Kidney (tissue), 14 donors: ENCODE results near the gene KRT33B. TPM values are rescaled to one million over a fixed set of nuclear protein-coding genes. Genes with fewer than 3 reads are reported as not detected.

Source experiments
- DNase-seq, 5 donors: peaks; one replicate each; pipeline ENCODE4 v3.0.0-alpha.2; 2013 to 2020
- FAIRE-seq: peaks from 2 replicates; lab custom pipeline; 2012; peaks lifted over from hg19 to GRCh38; lab: Jason Lieb, UNC
- H3K27ac ChIP-seq, 2 donors: one replicate each; pipeline ENCODE4 v1.7.0; 2013; ENCODE audit warnings: low read depth in 2 of 2, low read length in 2 of 2, inconsistent platforms in 1 of 2
- H3K27me3 ChIP-seq: one replicate; pipeline ENCODE4 v1.7.1; 2013; ENCODE audit warnings: low read length, inconsistent platforms; ENCODE audit not compliant: control insufficient read depth, insufficient read depth
- H3K36me3 ChIP-seq, 3 donors: one replicate each; pipeline versions ENCODE4 v1.7.0 to v1.7.1; 2013; ENCODE audit warnings: low read length in 3 of 3, control low read depth in 1 of 3, inconsistent platforms in 1 of 3; ENCODE audit not compliant: insufficient read depth in 3 of 3, control insufficient read depth in 2 of 3
- H3K4me1 ChIP-seq, 3 donors: one replicate each; pipeline versions ENCODE4 v1.7.0 to v1.7.1; 2013; ENCODE audit warnings: low read length in 3 of 3, inconsistent platforms in 1 of 3, low read depth in 1 of 3; ENCODE audit not compliant: control insufficient read depth in 2 of 3, insufficient read depth in 2 of 3
- H3K4me3 ChIP-seq, 3 donors: one replicate each; pipeline versions ENCODE4 v1.7.0 to v1.8.1; 2013; ENCODE audit warnings: low read length in 3 of 3, control low read depth in 1 of 3, inconsistent platforms in 1 of 3
- H3K9ac ChIP-seq, 3 donors: one replicate each; pipeline versions ENCODE4 v1.7.0 to v1.7.1; 2013; ENCODE audit warnings: low read length in 3 of 3, control low read depth in 1 of 3, inconsistent platforms in 1 of 3
- H3K9me3 ChIP-seq, 3 donors: one replicate each; pipeline versions ENCODE4 v1.7.0 to v1.7.1; 2013; ENCODE audit warnings: low read length in 3 of 3, control low read depth in 1 of 3, inconsistent platforms in 1 of 3; ENCODE audit not compliant: control insufficient read depth in 2 of 3, insufficient read depth in 1 of 3
- CTCF ChIP-seq: IDR thresholded peaks from 3 replicates; pipeline ENCODE4 v1.5.1; 2012; ENCODE audit warnings: mild to moderate bottlenecking, moderate library complexity, borderline replicate concordance; ENCODE audit not compliant: insufficient read depth; ENCODE audit errors: extremely low read depth
- intact Hi-C: fragments of 100-400 bp; cut with DNase I; formaldehyde crosslinking; loops from one replicate; pipeline ENCODE4 v1.11.1; 2022
- polyA plus RNA-seq: library from polyadenylated mRNA; stranded (reverse); fragments of 350-450 nt; fragmentation: Illumina TruSeq; extraction: RNeasy Lipid Tissue Mini Kit (QIAGEN cat#74804); gene quantifications from one replicate; pipeline ENCODE4 v1.2.3, GENCODE V29; 2014; ENCODE audit warnings: low read depth, low replicate concordance; ENCODE audit not compliant: insufficient read depth
- total RNA-seq: library from RNA; stranded (reverse); fragmentation: NEBNext Ultra II Directional; extraction: Animal tissue kit (Norgen Biotek cat#: 25700); gene quantifications from one replicate; pipeline ENCODE4 v1.2.1, GENCODE V29; 2021
- donor health status: control.
- donor health status: control.
- donor health status: control.
- donor health status: control.
- donor health status: control.
- donor health status: DM: yes; HTN: yes; CAD: no.
- donor health status: Normal renal cell carcinoma (clear cell type).

KRT33B gene
- total and polyA plus RNA-seq, 2 donors from 2014 or later = not detected

GRCh38 chr17:41333098-41333497 is 36.5 kb downstream of the KRT33B start:
- FAIRE-seq = no peak

GRCh38 chr17:41332239-41332638 is 37.4 kb downstream of the KRT33B start:
- no peak for TF ChIP-seq CTCF
- Histone ChIP-seq H3K9ac (no peak overlapping the region), H3K27ac (no peak overlapping the region), H3K4me3 (no peak overlapping the region), H3K36me3 (no peaks in the 10 kb centered on the region), H3K27me3 (no peaks in the 10 kb centered on the region), H3K4me1 (no peaks in the 10 kb centered on the region), H3K9me3 (no peaks in the 10 kb centered on the region)
- intact Hi-C loops = no loop called here
- FAIRE-seq = no peak
- DNase-seq = no peak

More at GRCh38 chr17:41333098-41333497, 36.5 kb downstream of the KRT33B start:
- no peaks in the 10 kb centered on the region for H3K9me3 ChIP-seq
- H3K27ac ChIP-seq = no peak overlapping the region
- DNase-seq = no peak
- no peaks in the 10 kb centered on the region for H3K36me3 ChIP-seq
- H3K9ac ChIP-seq = no peak overlapping the region
- H3K4me1 ChIP-seq = no peaks in the 10 kb centered on the region
- intact Hi-C loops = no loop called here
- H3K27me3 ChIP-seq = no peaks in the 10 kb centered on the region
- no peak overlapping the region for H3K4me3 ChIP-seq
- no peak for TF ChIP-seq CTCF

- intact Hi-C loops = no loop called here
- no peak for TF ChIP-seq CTCF
- H3K27me3 ChIP-seq = no peaks in the 10 kb centered on the region
- no peak overlapping the region for H3K4me3 ChIP-seq
- H3K4me1 ChIP-seq = no peaks in the 10 kb centered on the region
- FAIRE-seq = no peak
- DNase-seq = no peak
- no peaks in the 10 kb centered on the region for H3K9me3 ChIP-seq
- no peak overlapping the region for H3K9ac ChIP-seq
- no peaks in the 10 kb centered on the region for H3K36me3 ChIP-seq
- H3K27ac ChIP-seq = no peak overlapping the region
Observed at GRCh38 chr17:41331606-41332005, 38.0 kb downstream of the KRT33B start.
